Neuron (in vitro differentiated cells): Measurements from ENCODE around the gene RHBDL1.

ENCODE experiments used
- H2AFZ ChIP-seq: one replicate; pipeline ENCODE4 v1.6.1; 2013; ENCODE audit warnings: low read depth, mild to moderate bottlenecking, inconsistent platforms, low read length, moderate library complexity
- H3K27me3 ChIP-seq: one replicate; pipeline ENCODE4 v1.6.1; 2013; ENCODE audit warnings: low read length; ENCODE audit not compliant: insufficient read depth
- H3K36me3 ChIP-seq: one replicate; pipeline ENCODE4 v1.6.1; 2013; ENCODE audit warnings: low read length; ENCODE audit not compliant: insufficient read depth
- H3K4me1 ChIP-seq: one replicate; pipeline ENCODE4 v1.6.1; 2013; ENCODE audit warnings: low read length; ENCODE audit not compliant: insufficient read depth
- H3K4me3 ChIP-seq: 2 replicates; pipeline ENCODE4 v1.5.1; 2013; ENCODE audit warnings: mild to moderate bottlenecking, low read length, moderate library complexity
- H3K9me3 ChIP-seq: one replicate; pipeline ENCODE4 v1.6.1; 2013; ENCODE audit warnings: low read length

RHBDL1 gene

GRCh38 chr16:674968-675883 is at the start of gene RHBDL1:
Gene RHBDL1, plus strand, starts transcription at chr16:675671. Its CDS starts 120 bp downstream, at chr16:675791.
- H2AFZ ChIP-seq, result no peak within 1 kb of the TSS
- H3K9me3 ChIP-seq, result no peaks in the 10 kb centered on the region
- peaks cover 42% of the 10 kb centered on the region for H3K36me3 ChIP-seq
- no peaks in the 10 kb centered on the region for H3K27me3 ChIP-seq
- H3K4me3 ChIP-seq, result no peak within 1 kb of the TSS
- H3K4me1 ChIP-seq, result no peaks in the 10 kb centered on the region

GRCh38 chr16:625977-626765 is 49.3 kb upstream of the RHBDL1 start:
- H3K27me3 ChIP-seq, result no peaks in the 10 kb centered on the region
- no peak overlapping the region for H3K4me3 ChIP-seq
- peaks cover 23% of the 10 kb centered on the region for H3K36me3 ChIP-seq
- peaks cover 30% of the 10 kb centered on the region for H3K4me1 ChIP-seq
- no peak overlapping the region for H2AFZ ChIP-seq
- H3K9me3 ChIP-seq, result no peaks in the 10 kb centered on the region

GRCh38 chr16:626787-627453 is 48.6 kb upstream of the RHBDL1 start:
- H3K4me1 ChIP-seq, result peaks cover 32% of the 10 kb centered on the region
- no peaks in the 10 kb centered on the region for H3K27me3 ChIP-seq

GRCh38 chr16:627454-628239 is 47.8 kb upstream of the RHBDL1 start:
- peaks cover 25% of the 10 kb centered on the region for H3K36me3 ChIP-seq
- H3K4me1 ChIP-seq, result peaks cover 35% of the 10 kb centered on the region
- no peak overlapping the region for H2AFZ ChIP-seq
- H3K27me3 ChIP-seq, result no peaks in the 10 kb centered on the region
- H3K9me3 ChIP-seq, result no peaks in the 10 kb centered on the region
- H3K4me3 ChIP-seq, result no peak overlapping the region

More at GRCh38 chr16:626787-627453, 48.6 kb upstream of the RHBDL1 start:
- no peak overlapping the region for H2AFZ ChIP-seq
- peaks cover 23% of the 10 kb centered on the region for H3K36me3 ChIP-seq
- H3K4me3 ChIP-seq, result no peak overlapping the region
- H3K9me3 ChIP-seq, result no peaks in the 10 kb centered on the region

- Histone ChIP-seq H3K4me1 (peaks cover 35% of the 10 kb centered on the region), H3K27me3 (no peaks in the 10 kb centered on the region), H3K4me3 (no peak overlapping the region), H2AFZ (no peak overlapping the region), H3K36me3 (peaks cover 30% of the 10 kb centered on the region), H3K9me3 (no peaks in the 10 kb centered on the region)
Measured at GRCh38 chr16:628321-629061, 47.0 kb upstream of the RHBDL1 start.

GRCh38 chr16:629185-629832 is 46.2 kb upstream of the RHBDL1 start:
- Histone ChIP-seq H2AFZ (no peak overlapping the region), H3K27me3 (no peaks in the 10 kb centered on the region), H3K36me3 (peaks cover 38% of the 10 kb centered on the region), H3K9me3 (no peaks in the 10 kb centered on the region), H3K4me1 (peaks cover 38% of the 10 kb centered on the region), H3K4me3 (no peak overlapping the region)

GRCh38 chr16:629833-630248 is 45.6 kb upstream of the RHBDL1 start:
- Histone ChIP-seq H3K36me3 (peaks cover 40% of the 10 kb centered on the region), H2AFZ (no peak overlapping the region), H3K4me1 (peaks cover 39% of the 10 kb centered on the region), H3K9me3 (no peaks in the 10 kb centered on the region), H3K4me3 (peak overlapping the region; percentile 29), H3K27me3 (no peaks in the 10 kb centered on the region)

- Histone ChIP-seq H3K36me3 (peaks cover 40% of the 10 kb centered on the region), H3K4me3 (peak overlapping the region; percentile 29)
Measured at GRCh38 chr16:630249-630814, 45.1 kb upstream of the RHBDL1 start.

GRCh38 chr16:630815-631405 is 44.6 kb upstream of the RHBDL1 start, which contains the start of gene WFIKKN1:
Gene WFIKKN1, plus strand, starts transcription at chr16:630985. Its CDS starts 269 bp downstream, at chr16:631254.
- Histone ChIP-seq H3K4me1 (peaks cover 47% of the 10 kb centered on the region), H3K4me3 (peak within 1 kb of the TSS; percentile 29), H3K27me3 (no peaks in the 10 kb centered on the region), H2AFZ (no peak within 1 kb of the TSS), H3K9me3 (no peaks in the 10 kb centered on the region), H3K36me3 (peaks cover 36% of the 10 kb centered on the region)

More at GRCh38 chr16:630249-630814, 45.1 kb upstream of the RHBDL1 start:
- H3K27me3 ChIP-seq, result no peaks in the 10 kb centered on the region
- H2AFZ ChIP-seq, result no peak overlapping the region
- no peaks in the 10 kb centered on the region for H3K9me3 ChIP-seq
- H3K4me1 ChIP-seq, result peaks cover 43% of the 10 kb centered on the region

GRCh38 chr16:631808-632358 is 43.6 kb upstream of the RHBDL1 start:
- Histone ChIP-seq H3K27me3 (no peaks in the 10 kb centered on the region), H3K4me1 (peaks cover 47% of the 10 kb centered on the region), H3K36me3 (peaks cover 30% of the 10 kb centered on the region), H3K9me3 (no peaks in the 10 kb centered on the region), H3K4me3 (no peak overlapping the region), H2AFZ (no peak overlapping the region)
